Stimulated activated naive CD8-positive, alpha-beta T cell treated with anti-CD3 and anti-CD28 coated beads, Interleukin-15, Interleukin-2, amounts not matched to agents 100 ng/mL and 50 ng/mL, for 24 hours (primary cell): Measurements from ENCODE around the gene DTNB.

ENCODE experiments used
- H3K27ac Mint-ChIP-seq: one replicate; pipeline ENCODE4 v1.8.0; 2021; ENCODE audit warnings: mild to moderate bottlenecking, mixed read lengths
- H3K27me3 Mint-ChIP-seq: one replicate; pipeline ENCODE4 v1.8.0; 2021; ENCODE audit warnings: mixed read lengths
- H3K36me3 Mint-ChIP-seq: one replicate; pipeline ENCODE4 v1.8.0; 2021; ENCODE audit warnings: low read depth, mixed read lengths
- H3K4me1 Mint-ChIP-seq: one replicate; pipeline ENCODE4 v1.8.0; 2021; ENCODE audit warnings: low read depth, mixed read lengths
- H3K4me3 Mint-ChIP-seq: one replicate; pipeline ENCODE4 v1.8.0; 2021; ENCODE audit warnings: mild to moderate bottlenecking, mixed read lengths
- H3K9me3 Mint-ChIP-seq: one replicate; pipeline ENCODE4 v1.8.0; 2021; ENCODE audit warnings: mixed read lengths

The DTNB gene

GRCh38 chr2:25380586-25381375, 292.6 kb downstream of the DTNB start:
- no peak overlapping the region for H3K4me3 Mint-ChIP-seq

DNA sequence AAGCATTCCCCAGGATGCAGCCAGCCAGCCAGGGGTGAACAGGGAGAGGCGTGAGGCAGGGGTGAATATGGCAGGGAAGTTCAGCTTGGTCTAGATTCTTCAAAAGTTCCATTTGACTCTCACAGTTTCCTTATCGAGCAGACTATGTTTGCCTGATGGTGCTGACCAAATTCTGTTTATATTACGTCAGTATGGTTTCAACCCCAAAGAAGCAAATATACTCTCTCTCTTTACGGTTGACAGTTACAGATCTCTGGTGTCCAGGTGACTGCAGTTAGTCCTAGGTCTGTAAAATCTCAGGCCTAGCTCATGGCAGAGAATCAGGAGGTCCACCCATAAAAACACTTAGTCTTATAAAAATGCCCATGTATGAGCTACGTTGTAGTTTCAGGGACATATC, 293.4 kb downstream of the DTNB start:
- H3K27ac Mint-ChIP-seq = peak overlapping the region; percentile 80
- H3K9me3 Mint-ChIP-seq = no peaks in the 10 kb centered on the region

More at GRCh38 chr2:25380586-25381375, 292.6 kb downstream of the DTNB start:
- peak overlapping the region; percentile 80 for H3K27ac Mint-ChIP-seq
- H3K36me3 Mint-ChIP-seq = no peaks in the 10 kb centered on the region
- no peaks in the 10 kb centered on the region for H3K27me3 Mint-ChIP-seq
- peaks cover 45% of the 10 kb centered on the region for H3K4me1 Mint-ChIP-seq
- no peaks in the 10 kb centered on the region for H3K9me3 Mint-ChIP-seq

GRCh38 chr2:25379535-25379934, 293.8 kb downstream of the DTNB start:
- H3K27ac Mint-ChIP-seq = peak overlapping the region; percentile 80
- H3K36me3 Mint-ChIP-seq = no peaks in the 10 kb centered on the region
- H3K9me3 Mint-ChIP-seq = no peaks in the 10 kb centered on the region
- no peak overlapping the region for H3K4me3 Mint-ChIP-seq
- no peaks in the 10 kb centered on the region for H3K27me3 Mint-ChIP-seq
- H3K4me1 Mint-ChIP-seq = peaks cover 45% of the 10 kb centered on the region

More for the DNA sequence above, 293.4 kb downstream of the DTNB start:
- H3K4me3 Mint-ChIP-seq = no peak overlapping the region
- no peaks in the 10 kb centered on the region for H3K36me3 Mint-ChIP-seq
- no peaks in the 10 kb centered on the region for H3K27me3 Mint-ChIP-seq
- H3K4me1 Mint-ChIP-seq = peaks cover 45% of the 10 kb centered on the region

GRCh38 chr2:25378731-25379490, 294.5 kb downstream of the DTNB start:
- peak overlapping the region; percentile 46 for H3K4me3 Mint-ChIP-seq
- peak overlapping the region; percentile 82 for H3K27ac Mint-ChIP-seq
- H3K9me3 Mint-ChIP-seq = no peaks in the 10 kb centered on the region
- no peaks in the 10 kb centered on the region for H3K36me3 Mint-ChIP-seq
- no peaks in the 10 kb centered on the region for H3K27me3 Mint-ChIP-seq
- peaks cover 45% of the 10 kb centered on the region for H3K4me1 Mint-ChIP-seq

DNA sequence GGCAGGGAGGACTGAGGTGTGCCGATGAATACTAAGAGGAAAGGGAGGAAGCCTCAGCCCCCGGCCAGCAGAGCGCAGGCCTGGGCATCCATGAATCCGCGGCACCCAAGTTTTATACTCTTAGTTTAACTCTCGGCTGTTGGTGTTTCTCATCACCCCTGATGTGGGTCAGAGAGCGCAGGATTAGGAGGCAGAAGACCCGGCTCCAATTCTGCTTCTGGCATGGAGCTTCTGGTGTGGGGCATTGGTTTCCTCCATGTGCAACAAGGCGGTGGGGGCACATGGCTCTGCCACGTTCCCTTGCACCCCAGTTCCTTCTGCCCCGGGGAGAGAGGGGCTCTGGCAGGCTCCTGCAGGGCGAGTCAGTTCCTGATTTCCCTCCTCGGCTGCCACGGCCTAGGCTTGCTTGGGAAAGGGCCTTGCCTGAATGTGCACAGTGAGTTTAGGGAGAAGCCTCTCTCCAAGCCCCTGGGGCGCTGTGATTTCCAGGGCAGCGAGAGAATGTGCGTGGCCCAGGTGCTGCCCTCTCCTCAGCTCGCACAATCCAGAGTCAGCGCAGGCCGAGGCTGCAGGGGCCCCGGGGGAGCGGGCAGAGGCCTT, 295.5 kb downstream of the DTNB start:
- Mint-ChIP-seq H3K4me1 (peaks cover 45% of the 10 kb centered on the region), H3K36me3 (no peaks in the 10 kb centered on the region), H3K27ac (peak overlapping the region; percentile 100), H3K9me3 (no peaks in the 10 kb centered on the region), H3K4me3 (peak overlapping the region; percentile 80), H3K27me3 (no peaks in the 10 kb centered on the region)

DNA sequence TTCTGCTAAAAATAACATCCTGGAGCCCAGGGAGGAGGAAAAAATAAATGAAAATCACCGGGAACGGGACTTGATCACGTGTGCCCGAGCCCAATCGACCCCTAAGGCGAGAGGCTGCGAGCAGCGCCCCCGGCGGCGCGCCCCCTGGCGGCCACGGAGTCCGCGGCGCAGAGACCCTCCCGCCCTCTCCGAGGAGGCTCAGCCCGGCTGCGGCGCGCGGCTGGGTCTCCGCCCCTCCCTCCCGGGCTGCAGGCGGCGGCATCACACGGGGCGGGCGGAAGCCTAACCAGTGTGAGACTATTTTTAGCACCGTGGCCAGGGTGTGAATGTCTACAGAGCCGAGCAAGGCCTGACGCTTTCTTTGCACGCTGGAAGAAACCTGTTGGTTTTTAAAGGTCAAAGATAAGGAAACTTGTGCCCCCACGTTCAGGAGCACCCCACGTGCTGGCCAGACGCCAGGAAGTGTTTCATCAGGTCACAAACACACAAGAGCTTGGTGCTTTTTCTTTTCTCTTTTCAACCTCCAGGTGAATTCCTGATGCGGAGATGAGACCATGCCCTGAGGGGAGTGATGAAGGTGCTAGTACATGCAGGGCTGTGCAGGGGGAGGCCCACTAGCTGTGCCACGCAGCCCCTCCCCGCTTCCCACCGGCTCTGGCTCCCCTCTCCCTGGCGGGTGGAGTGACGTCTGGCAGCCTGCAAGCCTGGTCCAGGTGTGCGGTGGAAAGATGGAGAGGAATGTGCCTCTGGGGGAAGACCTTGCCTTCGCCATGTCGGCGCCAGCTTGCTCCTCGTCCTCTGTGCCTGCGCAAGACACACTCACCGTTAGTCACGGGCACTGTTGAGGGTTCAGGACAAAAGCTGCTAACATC, 296.4 kb downstream of the DTNB start:
- no peaks in the 10 kb centered on the region for H3K36me3 Mint-ChIP-seq
- no peaks in the 10 kb centered on the region for H3K27me3 Mint-ChIP-seq
- H3K9me3 Mint-ChIP-seq = no peaks in the 10 kb centered on the region
- H3K4me3 Mint-ChIP-seq = peak overlapping the region; percentile 80
- peaks cover 45% of the 10 kb centered on the region for H3K4me1 Mint-ChIP-seq
- H3K27ac Mint-ChIP-seq = peak overlapping the region; percentile 100

DNA sequence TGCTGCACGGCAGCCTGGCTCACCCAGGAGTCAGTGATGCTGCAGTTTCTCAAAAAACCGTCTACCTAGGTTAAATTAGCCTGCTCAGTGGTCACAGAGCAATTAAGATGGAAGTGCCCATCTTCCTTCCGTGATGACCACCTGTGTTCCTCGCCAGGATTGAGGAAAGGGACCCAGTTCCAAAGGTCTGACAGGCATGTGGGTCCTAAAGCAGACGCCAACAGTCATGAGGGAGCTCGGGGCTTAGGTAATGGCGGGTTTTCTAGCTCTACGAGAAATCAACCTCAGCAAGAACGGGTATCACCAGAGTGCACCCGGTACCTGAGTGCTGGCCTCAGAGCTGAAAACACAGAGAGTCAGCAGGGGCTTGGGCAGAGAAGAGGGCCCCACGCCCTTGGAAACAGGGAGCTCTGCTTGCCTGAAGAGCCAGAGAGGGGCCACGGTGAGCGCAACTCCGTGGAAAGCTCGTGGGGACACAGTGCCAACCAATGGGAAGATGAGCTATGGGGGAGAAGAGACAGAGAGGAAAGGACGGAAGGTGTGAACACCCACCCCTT, 297.3 kb downstream of the DTNB start:
- Mint-ChIP-seq H3K36me3 (no peaks in the 10 kb centered on the region), H3K9me3 (no peaks in the 10 kb centered on the region), H3K27ac (peak overlapping the region; percentile 82), H3K27me3 (no peaks in the 10 kb centered on the region), H3K4me3 (peak overlapping the region; percentile 61), H3K4me1 (peaks cover 45% of the 10 kb centered on the region)

- Mint-ChIP-seq H3K27me3 (no peaks in the 10 kb centered on the region), H3K4me1 (peaks cover 44% of the 10 kb centered on the region), H3K27ac (no peak overlapping the region), H3K9me3 (no peaks in the 10 kb centered on the region), H3K4me3 (no peak overlapping the region), H3K36me3 (no peaks in the 10 kb centered on the region)
These were observed 297.9 kb downstream of the DTNB start for GRCh38 chr2:25375371-25375988.

GRCh38 chr2:25374827-25375226, 298.6 kb downstream of the DTNB start:
- H3K4me1 Mint-ChIP-seq = peaks cover 41% of the 10 kb centered on the region
- H3K4me3 Mint-ChIP-seq = no peak overlapping the region
- H3K36me3 Mint-ChIP-seq = no peaks in the 10 kb centered on the region
- H3K27me3 Mint-ChIP-seq = no peaks in the 10 kb centered on the region
- H3K9me3 Mint-ChIP-seq = no peaks in the 10 kb centered on the region
- H3K27ac Mint-ChIP-seq = no peak overlapping the region

- no peak overlapping the region for H3K4me3 Mint-ChIP-seq
- no peaks in the 10 kb centered on the region for H3K27me3 Mint-ChIP-seq
These were observed 299.0 kb downstream of the DTNB start for GRCh38 chr2:25374411-25374810.

DNA sequence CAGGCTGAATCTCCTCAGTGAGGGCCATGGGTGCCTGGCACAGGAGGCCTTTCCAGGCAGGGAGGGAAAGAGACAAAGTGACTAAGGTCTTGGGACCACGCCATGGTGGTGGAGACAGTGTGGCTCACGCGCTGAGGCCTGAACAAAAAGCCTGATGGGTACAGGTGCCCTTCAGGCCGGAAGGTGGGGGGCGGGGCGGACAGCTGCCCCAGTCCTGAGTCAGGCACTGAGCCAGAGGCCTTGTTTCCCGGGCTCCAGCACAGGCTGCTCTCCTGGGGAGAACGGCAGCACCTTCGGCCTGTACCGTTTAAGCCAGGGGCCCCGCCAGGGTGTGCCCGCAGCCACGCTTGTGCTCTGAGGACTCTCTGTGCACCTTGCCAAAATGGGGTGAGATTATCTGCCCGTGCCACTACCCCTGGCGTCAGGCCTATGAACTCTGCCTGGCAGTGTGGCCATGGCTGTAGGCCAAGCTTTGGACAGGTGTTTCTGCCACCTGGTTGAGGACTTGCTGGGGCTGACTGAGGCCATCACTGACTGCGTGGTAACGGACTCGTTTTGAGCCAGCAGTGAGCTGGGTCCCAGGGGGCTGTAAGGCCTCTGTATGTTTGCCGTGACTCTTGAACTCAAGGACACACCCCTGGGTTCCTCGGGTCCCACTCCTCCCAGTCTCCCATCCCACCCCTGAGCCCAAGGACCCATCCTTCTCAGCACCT, 300.0 kb downstream of the DTNB start:
- no peaks in the 10 kb centered on the region for H3K9me3 Mint-ChIP-seq
- H3K36me3 Mint-ChIP-seq = no peaks in the 10 kb centered on the region
- no peaks in the 10 kb centered on the region for H3K27me3 Mint-ChIP-seq
- H3K4me1 Mint-ChIP-seq = peaks cover 27% of the 10 kb centered on the region
- no peak overlapping the region for H3K27ac Mint-ChIP-seq
- no peak overlapping the region for H3K4me3 Mint-ChIP-seq

More at GRCh38 chr2:25374411-25374810, 299.0 kb downstream of the DTNB start:
- Mint-ChIP-seq H3K36me3 (no peaks in the 10 kb centered on the region), H3K9me3 (no peaks in the 10 kb centered on the region), H3K27ac (no peak overlapping the region), H3K4me1 (peaks cover 37% of the 10 kb centered on the region)

DNA sequence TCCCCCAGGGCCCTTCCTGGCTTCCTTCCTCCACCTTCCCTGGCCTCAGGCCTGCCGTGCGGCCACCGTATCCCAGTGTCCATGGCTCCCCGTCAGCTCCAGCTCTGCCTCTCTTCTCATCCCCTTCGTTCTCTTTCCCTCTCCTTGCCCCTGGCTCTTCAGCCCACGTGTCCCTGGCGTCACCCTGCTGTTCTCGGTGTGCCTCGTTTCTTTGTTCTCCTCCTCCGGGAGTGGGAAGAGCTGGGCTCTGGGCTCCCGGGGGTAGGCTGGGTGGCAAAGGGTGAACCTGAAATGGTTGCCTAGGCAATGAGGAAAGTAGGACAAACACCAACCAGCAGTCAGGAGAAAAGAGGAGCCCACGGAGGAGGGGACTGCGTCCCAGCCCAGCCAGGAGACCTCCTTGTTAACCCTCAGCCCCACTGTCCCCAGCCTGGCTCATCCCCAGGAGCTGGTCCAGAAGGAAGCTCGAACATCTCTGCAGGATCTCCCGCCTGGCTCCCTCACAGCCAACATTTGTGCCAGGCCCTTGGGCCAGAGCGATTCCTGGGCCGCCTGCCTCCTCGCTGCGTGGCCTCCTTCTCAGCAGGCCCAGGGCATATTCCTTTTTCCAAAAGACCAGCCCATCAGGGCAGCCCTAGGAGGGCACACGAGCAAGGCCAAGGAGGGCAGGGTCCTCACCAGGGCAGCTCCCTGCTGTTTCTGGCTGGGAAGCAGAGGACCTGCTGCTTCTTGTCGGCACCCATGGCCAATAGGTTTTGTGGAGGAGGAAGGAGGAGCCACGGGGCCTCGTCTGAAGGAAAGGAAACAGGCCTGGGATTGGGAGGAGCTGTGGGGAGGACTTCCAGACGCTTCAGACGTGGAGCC, 300.7 kb downstream of the DTNB start:
- Mint-ChIP-seq H3K36me3 (no peaks in the 10 kb centered on the region), H3K27ac (no peak overlapping the region), H3K4me1 (peaks cover 19% of the 10 kb centered on the region), H3K4me3 (no peak overlapping the region), H3K9me3 (no peaks in the 10 kb centered on the region), H3K27me3 (no peaks in the 10 kb centered on the region)
